ENCODE results near the gene ZDHHC14. TPM values are rescaled to one million over a fixed set of nuclear protein-coding genes. Genes with fewer than 3 reads are reported as not detected.

ZDHHC14 gene
- polyA plus RNA-seq, 1 donor = 19.1 TPM

DNA sequence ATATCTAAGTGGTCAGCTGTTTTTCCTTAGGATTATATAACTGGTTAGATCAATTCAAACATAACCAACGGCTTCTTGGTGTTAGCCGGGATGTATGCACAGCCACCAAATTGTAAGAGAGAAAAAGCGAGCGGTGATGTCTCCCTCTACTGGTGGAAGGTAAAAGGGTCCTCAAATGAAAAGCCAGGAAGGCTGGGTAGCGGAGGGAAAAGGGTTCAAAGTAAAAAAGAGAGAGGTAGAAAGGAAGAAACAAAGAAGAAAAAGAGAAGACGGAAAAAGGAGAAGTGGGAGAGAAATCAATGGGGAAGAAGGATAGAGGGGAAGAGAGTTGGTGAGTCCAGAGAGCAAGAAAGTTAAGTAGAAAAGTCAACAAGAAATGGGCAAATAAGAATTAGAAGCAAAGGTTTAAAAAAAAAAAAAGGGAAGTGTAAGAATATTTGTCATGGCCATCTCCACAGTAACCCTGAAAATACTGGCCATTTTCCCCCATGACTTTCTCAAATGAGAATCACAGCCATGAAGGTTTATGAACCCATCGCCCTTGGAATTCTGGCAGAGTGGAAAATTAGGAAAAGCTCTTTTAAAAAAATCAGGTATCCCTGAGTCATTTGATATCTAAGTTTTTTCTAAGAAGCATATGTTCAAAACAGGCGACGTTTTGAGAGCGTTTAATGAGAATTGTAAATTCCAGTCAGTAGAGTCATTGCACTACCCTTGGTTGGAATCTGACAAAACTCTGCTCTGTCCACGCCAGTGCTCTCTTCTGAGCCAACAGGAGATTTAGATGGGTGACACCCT lies 286.4 kb downstream of the ZDHHC14 start:
- peak; percentile 81 for DNase-seq

DNA sequence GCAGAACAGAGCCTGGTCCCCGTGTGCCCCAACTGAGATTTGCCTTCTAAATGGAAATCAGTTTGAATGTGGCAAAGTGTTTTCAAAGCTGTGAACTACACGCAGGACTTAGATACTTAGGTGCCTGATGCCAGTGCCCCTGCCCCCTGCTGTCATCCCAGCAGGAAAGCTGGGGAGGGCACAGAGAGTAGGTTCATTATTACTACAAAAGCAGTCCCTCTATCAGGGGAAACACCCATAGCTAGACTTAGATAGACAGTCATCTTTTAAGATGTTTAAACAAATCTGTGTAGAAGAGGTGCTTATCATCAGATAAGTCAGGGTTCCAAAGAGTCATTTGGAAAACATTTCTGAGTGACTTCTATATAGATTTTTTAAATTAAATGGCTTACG lies 287.0 kb downstream of the ZDHHC14 start:
- DNase-seq = no peak

DNA sequence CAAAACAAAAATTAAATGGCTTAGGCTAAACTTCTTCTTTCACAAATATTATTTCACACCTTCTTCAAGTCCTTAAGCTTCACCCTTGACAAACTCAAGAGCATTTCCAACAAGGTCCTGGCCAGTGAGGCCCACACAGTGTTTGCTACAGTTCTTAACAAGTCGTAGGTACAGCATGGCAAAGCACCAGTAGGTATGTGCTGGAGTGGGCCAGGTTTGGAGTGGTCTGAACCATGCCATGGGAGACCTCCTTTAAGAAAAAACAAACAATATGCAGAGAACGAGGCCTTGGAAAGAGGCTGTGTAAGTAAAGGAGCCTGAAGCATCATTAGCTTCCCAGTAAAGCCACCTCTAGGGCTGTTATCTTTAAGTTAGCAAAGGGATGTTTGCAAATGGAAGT lies 287.7 kb downstream of the ZDHHC14 start:
- no peak for DNase-seq

DNA sequence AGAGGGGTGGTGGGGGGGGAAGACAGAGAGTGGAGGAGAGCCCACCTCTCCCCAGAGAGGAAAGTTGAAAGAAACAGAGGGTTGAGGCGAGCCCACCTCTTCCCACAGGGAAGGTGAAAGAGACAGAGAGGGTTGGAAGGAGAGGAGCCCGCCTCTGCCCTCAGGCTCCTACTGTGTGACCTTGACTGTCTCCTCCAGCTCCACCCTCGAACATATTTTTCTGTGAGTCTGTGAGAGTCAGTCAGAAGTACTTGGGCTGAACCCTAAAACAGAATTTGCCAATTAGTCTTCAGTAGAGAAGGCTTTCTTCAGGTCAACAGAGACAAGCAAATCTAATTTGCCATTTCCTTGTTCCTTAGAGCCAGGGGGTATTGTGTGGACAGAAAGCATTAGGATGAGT lies 288.3 kb downstream of the ZDHHC14 start:
- no peak for DNase-seq

DNA sequence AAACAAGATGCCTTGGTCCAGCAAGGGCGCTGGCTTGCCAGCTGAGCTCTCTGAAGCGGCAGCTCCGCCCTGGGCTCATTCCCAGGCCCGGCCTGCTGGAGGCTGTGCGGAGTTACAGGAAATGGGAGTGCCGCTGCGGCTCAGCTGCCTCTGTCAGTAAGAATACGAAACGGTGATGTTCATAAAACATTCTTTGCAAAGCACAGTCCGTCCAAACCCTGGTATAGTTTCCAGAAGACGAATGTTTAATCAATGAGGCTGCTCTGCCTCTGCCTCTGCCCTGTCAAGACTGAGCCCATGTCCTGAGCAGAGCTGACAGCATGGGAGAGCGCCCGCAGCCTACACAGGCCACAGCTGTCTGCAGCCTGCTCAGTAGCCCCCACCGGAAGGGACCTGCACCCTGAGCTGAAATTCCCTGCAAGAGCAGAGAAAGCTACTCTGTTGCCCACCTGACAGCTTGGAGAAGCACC lies 288.8 kb downstream of the ZDHHC14 start:
- no peak for DNase-seq

DNA sequence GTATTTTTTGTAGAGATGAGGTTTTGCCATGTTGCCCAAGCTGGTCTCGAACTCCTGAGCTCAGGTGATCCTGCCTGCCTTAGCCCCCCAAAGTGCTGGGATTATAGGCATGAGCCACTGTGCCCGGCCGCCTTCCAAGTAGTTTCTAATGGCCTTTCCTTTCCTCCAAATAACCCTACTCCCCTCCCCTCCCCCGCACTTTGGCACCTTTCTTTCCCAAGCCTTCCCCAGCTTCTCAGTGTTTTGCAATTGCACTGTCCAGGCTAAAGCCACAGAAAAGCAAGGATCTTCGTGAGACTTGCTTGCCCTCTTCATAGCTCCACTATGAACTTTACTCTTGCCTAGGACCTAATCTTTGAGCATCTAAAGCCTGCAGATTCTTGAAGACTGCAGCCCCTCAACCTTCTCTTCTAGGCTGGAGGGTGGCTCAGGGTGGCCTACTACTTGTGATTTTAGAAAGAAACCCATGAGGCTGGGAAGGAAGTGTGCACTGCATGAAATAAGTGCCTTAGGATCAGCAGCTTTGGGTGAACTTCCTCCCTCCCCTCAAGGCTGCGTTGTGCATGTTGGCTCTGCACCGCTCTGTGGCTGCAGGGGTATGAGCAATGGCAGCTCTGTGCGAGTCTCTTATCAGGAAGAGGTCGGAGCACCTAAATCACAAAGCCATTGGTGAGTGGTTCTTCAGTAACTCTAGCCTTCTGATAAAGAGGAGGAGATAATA lies 289.6 kb downstream of the ZDHHC14 start:
- no peak for DNase-seq

DNA sequence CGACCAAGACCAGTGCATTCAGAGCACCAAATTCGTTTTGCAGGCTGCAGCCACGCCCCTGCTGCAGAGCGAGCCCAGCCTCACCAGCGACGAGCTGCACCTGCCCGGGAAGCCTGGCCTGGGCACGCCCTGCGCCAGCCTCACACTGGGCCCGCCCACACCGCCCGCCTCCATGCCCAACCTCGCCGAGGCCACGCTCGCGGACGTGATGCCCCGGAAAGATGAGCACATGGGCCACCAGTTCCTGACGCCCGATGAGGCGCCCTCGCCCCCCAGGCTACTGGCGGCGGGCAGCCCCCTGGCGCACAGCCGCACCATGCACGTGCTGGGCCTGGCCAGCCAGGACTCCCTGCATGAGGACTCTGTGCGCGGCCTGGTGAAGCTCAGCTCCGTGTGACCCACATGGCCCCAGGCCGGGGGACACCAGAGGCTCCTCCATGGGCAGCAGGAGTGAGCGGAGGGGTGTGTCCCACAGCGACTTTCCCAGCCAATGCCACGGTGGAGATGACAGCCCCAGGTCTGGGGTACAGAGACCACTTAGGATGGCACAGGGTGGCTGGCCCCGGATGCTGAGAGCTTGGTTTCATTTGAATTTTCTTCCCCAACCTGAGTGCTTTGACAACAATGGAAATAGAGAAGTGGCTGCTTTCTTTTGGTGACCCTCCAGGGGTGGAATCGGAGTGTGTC lies 291.9 kb downstream of the ZDHHC14 start:
- DNase-seq = no peak

DNA sequence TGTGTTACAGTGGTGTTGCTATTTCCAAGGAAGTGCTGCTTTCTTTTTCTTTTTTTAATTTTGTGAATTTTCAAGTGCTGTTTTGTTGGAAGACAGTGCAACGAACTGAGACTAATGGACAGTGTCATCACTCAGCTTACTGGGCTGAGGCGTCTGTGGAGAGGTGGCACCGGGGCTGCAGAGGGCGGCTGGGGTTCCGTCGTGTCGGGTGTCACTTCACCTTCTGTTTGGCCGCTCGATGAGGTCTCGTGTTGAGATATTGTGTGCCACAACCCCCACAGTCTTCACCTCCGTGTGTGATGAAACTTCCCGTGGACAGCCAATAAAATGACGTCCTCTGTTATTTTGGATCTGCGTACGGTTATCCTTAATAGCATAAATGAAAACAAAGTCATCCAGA lies 292.6 kb downstream of the ZDHHC14 start:
- DNase-seq = no peak

DNA sequence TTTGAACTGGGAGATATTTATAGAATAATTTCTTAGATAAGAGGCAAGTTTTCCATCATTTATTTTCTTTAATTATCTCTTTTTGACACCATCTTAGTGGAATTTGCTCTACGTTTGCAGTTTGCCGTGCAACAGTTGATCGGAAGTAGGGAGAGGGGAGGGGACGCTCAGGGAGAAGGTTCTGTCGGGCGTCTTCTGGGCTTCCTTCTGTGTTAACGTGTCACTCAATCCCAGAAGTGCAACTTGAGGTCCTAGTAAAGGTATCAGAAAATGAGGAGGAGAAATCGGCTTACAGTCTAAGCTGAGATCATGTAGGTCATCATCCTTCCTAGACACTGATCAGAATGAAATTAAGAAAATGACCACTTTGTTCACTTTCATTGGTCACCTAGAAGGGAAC lies 293.1 kb downstream of the ZDHHC14 start:
- no peak for DNase-seq

DNA sequence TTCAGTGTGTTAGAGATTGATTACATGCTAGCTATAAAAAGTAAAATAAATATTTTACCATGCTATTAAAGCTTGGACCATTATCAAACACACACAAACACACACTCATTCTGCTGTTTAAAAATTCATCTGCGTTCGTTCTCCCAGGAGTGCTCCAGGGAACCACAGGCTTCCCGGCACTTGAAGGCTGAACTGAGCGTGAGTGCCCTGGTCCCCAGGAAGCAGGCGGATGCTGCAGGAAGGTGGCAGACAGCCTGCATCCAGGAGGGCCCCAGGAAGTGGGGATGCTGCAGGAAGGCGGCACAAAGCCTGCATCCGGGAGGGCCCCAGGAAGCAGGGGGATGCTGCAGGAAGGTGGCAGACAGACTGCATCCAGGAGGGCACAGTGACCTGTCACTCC lies 294.8 kb downstream of the ZDHHC14 start:
- no peak for DNase-seq

DNA sequence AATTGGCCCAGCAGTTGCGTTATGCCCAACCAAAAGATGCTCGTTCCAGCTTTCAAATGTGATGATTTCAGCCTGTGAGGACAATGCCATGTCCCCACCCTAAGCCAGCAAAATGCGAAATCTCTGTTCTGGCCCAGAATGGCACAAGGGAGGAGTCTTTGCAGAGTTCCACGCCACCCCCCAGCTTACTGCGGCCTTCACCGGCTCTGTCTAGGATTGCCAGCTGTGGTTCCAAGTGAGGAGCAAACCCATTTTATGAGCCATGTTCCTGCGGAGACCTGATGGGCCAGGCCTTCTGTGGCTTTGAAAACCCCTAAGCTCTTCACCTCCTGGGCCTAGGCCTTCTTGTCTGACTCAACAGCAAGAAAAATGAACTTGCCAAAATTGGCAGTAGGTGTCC lies 295.3 kb downstream of the ZDHHC14 start:
- DNase-seq = no peak

DNA sequence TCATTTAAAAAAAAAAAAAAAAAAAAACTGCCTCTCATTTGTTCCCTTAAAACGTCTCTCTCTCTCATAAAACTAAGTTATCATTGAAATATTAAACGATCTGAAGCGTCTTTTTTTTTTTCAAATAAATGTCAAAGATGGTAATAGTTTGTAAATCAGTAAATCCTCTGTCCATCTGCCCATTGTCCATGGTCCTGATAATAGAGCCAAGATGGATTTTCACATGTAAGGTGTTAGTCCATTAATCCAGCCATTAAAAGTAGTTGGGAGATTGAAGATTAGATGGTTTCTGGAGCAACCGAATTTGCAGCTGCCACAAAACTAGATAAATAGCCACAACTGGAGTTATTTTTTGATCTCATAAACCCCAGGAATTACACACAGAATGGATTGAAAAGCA lies 296.2 kb downstream of the ZDHHC14 start:
- no peak for DNase-seq

DNA sequence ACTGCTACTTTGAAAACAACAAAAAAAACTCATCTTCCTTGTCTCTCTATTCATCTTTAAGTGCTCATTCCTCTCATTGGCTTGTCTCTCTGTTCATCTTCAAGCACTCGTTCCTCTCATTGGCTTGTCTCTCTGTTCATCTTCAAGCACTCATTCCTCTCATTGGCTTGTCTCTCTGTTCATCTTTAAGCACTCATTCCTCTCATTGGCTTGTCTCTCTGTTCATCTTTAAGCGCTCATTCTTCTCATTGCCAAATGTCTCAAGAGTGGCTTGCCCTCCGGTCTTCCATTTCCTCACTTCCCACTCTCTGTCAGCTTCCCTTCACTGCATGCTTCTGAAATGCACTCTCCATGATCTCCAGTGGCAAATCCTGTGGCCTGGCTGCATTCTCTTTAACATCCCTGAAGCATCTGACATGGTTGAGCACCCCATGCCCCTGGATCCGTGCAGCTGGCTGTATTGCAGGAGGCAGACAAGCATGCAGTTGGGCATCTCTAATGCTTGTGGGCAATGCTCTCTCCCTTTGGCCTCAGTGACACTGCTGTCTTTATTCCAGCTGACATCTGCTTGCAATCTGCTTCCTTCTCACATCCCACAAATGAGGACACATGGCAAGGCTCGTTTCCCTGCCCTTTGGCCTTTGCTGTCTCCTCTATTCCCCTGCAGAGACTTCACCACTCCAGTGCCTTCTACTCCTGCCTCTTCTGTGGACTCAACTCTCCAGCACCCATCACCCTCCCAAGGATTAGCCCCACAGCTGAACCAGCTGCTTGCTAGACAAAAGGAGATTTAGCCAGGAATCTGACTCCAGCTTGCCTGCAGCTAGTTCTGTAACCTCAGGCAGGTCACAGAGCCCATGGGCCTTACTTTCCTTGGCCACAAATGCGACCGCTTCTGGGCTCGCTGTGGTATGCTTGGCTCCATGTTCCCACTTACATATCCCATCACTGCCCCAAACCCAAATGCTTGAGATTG lies 298.9 kb downstream of the ZDHHC14 start:
- DNase-seq = no peak

DNA sequence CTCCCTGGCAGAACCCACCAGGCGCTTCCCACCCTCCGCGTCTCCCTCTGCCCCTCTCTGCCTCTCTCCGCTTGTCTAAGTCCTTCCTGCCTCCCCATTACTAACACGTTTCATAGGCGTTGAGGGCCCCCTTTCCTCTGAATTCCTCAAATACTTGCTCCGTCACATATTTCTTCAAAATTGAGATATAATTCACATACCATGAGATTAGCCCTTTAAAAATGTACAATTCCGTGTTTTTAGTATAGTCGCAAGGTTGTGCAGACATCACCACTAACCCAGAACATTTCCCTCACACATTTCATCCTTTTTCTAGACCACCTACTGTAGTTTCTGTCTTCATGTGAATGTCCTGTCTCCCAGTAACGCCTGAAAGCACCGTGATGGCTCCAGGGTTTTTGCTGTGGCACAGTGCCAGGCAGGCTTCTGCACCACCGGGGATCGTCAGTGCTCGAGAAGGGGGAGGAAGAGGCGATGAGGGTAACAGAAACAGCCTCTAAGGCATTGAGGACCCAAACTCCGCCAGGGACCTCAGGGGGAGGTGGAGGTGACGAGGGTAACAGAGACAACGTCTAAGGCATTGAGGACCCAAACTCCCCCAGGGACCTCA lies 300.2 kb downstream of the ZDHHC14 start:
- no peak for DNase-seq

DNA sequence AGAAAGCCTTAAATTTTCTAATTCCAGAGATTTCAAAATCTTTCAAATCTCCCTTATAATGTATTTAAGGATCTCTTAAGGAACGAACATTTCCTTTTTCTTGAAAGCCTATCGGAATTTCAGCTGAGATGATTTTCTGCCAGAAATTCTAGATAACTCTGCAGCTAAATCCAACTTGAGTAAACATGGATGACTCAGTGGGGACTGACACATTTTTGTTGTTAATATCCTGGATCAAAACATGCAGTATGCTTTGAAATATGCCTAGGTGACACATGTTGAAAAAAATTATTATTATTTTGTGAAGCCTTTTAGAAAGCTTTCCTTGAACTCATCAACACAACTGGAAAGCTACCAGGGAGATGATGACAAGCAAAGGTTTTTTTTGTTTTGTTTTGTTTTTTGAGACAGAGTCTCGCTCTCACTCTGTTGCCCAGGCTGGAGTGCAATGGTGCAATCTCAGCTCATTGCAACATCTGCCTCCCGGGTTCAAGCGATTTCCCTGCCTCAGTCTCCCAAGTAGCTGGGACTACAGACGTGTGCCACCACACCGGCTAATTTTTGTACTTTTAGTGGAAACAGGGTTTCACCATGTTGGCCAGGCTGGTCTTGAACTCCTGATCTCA lies 302.0 kb downstream of the ZDHHC14 start:
- DNase-seq = no peak

DNA sequence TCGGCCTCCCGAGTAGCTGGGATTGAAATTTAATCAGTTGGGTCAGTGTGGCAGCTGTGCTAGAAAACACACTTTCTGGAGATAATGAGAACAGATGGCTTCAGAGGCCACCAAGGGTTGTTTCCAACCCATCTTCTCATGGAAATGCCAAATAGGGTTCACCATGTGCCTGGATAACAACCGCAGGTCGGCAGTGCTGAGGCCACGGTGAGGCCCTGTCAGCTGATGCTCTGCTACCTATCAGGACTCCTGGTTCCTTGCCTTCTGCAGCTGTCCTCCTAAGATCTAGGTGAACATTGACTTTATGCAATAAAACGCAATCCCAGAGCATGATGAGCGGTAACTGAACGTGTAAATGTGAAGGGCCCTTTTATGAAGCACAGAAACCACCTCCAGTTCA lies 302.7 kb downstream of the ZDHHC14 start:
- no peak for DNase-seq

DNA sequence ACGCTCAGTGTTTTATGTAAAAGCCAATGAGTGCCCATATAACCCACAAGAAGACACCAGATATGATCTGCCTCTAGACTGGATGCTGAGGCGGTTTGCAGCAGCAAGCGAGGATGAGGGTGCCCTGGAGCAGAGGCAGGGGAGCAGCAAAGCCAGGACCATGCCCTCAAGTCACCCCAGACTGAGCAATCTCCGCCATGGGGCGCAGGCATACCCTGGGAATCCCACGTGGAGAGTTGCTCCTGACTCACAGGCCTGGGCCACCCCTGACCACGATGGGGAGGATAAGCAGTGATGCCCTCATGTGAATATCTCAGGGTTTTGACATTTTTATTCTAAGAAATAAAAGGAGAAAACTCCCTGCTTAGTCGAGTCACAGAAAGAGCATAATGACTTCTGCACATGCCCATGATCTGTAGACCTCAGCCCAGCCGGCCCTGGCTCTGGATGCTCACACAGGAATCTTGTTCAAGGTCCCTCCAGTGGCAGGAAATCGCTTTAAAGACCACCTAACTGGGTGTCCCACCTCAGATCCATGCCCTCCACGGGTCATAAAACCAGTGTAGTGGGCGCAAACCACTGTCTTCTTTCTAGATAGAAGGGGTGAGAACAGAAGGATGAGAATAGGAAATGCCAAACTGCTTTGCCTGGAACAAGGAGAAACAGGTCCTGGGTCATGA lies 303.8 kb downstream of the ZDHHC14 start:
- no peak for DNase-seq

DNA sequence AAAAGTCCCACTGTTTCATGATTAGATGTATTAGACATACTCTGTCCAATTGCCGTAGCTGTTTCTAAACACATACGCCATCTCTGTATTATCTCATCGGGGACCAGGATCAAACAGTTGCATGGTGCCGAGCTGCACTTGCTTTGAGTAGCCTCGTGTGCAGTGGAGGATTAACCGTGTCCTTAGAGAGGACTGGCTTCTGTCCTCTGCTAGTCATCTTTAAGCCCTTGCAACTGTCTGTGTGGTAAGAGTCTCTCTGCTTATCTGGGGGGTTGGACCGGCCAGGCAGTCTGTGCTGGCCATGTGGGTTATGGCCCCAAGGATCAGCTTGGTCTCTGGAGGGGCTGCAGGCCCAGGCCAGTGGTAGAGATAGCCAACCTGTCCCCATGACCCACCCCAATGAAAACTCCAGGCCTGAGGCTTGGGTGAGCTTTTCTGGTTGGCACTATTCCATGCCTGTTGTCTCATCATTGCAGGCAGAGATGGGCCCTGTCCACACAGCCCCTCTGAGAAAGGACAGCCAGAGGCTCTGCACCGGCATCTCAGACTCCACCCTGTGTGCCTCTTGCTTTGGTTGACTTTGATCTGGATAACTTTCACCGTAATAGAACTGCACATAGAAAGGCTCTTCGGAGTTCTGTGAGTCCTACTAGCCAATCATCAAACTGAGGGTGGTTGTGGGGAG lies 304.7 kb downstream of the ZDHHC14 start:
- DNase-seq = no peak

DNA sequence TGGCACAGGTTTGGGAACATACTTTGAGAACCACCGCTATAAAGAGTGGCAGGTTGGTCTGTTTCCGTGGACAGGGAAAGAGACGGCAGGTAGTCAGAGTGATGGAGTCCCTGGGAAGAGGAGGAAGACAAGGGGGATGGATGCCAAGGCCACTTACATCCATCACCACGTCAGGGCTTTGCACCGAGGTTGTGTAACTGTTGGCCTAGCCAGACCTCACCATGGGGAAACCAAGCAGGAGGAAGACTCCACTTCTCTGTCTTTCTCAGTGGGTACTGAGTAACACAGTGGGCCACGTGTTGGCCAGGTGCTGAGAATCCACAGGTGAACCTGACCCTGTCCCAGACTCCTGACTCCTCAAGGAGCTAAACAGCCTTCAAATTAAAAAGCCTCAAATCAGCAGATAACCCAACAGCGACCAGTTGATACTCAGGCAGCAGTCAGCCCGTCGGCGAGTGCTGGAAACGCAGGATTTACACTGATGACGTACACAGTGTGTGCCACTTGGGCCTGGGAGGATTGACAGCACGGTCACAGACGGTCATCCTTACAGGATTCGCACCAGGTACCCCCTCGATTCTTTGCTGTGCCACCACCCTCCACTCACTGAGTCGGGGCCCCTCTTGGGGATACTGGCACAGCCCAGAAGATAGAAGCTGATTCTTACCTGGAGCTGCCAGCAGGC lies 307.4 kb downstream of the ZDHHC14 start:
- DNase-seq = no peak

Data from left kidney (tissue), 2 donors.